ENCODE measurements around the gene SLC36A1.

SLC36A1 gene

GRCh38 chr5:151427258-151427657, 20.1 kb upstream of the SLC36A1 start:
- H3K9me3 ChIP-seq (ENCODE audit: control insufficient read depth in 1 of 2, low read length in 2 of 2): no peaks in the 10 kb centered on the region
- no peaks in the 10 kb centered on the region for H3K36me3 ChIP-seq (ENCODE audit: control insufficient read depth in 1 of 2, insufficient read depth in 2 of 2, low read length in 2 of 2)
- H3K27ac ChIP-seq (ENCODE audit: low read length): no peak overlapping the region
- H3K4me1 ChIP-seq (ENCODE audit: control insufficient read depth in 1 of 2, insufficient read depth in 2 of 2, low read length in 2 of 2): no peaks in the 10 kb centered on the region
- no peaks in the 10 kb centered on the region for H3K27me3 ChIP-seq (ENCODE audit: low read depth, low read length)
- no peak overlapping the region for H3K4me3 ChIP-seq (ENCODE audit: low read depth in 1 of 2, low read length in 2 of 2)

- no peak overlapping the region for H3K4me3 ChIP-seq (ENCODE audit: low read depth in 1 of 2, low read length in 2 of 2)
- H3K27ac ChIP-seq (ENCODE audit: low read length): no peak overlapping the region
- H3K27me3 ChIP-seq (ENCODE audit: low read depth, low read length): no peaks in the 10 kb centered on the region
- peaks cover 0 to 3% of the 10 kb centered on the region in 2 donors for H3K9me3 ChIP-seq (ENCODE audit: control insufficient read depth in 1 of 2, low read length in 2 of 2)
- no peaks in the 10 kb centered on the region for H3K36me3 ChIP-seq (ENCODE audit: control insufficient read depth in 1 of 2, insufficient read depth in 2 of 2, low read length in 2 of 2)
- H3K4me1 ChIP-seq (ENCODE audit: control insufficient read depth in 1 of 2, insufficient read depth in 2 of 2, low read length in 2 of 2): no peaks in the 10 kb centered on the region
Measured at GRCh38 chr5:151430731-151431130, 16.7 kb upstream of the SLC36A1 start.

GRCh38 chr5:151431666-151432065, 15.7 kb upstream of the SLC36A1 start:
- Histone ChIP-seq H3K36me3 (ENCODE audit: control insufficient read depth in 1 of 2, insufficient read depth in 2 of 2, low read length in 2 of 2) (no peaks in the 10 kb centered on the region), H3K27ac (ENCODE audit: low read length) (no peak overlapping the region), H3K27me3 (ENCODE audit: low read depth, low read length) (no peaks in the 10 kb centered on the region), H3K4me1 (ENCODE audit: control insufficient read depth in 1 of 2, insufficient read depth in 2 of 2, low read length in 2 of 2) (no peaks in the 10 kb centered on the region), H3K9me3 (ENCODE audit: control insufficient read depth in 1 of 2, low read length in 2 of 2) (peaks cover 0 to 3% of the 10 kb centered on the region in 2 donors), H3K4me3 (ENCODE audit: low read depth in 1 of 2, low read length in 2 of 2) (no peak overlapping the region)

GRCh38 chr5:151432210-151432609, 15.2 kb upstream of the SLC36A1 start:
- H3K9me3 ChIP-seq (ENCODE audit: control insufficient read depth in 1 of 2, low read length in 2 of 2): peaks cover 0 to 3% of the 10 kb centered on the region in 2 donors
- H3K4me1 ChIP-seq (ENCODE audit: control insufficient read depth in 1 of 2, insufficient read depth in 2 of 2, low read length in 2 of 2): no peaks in the 10 kb centered on the region
- H3K36me3 ChIP-seq (ENCODE audit: control insufficient read depth in 1 of 2, insufficient read depth in 2 of 2, low read length in 2 of 2): no peaks in the 10 kb centered on the region
- no peaks in the 10 kb centered on the region for H3K27me3 ChIP-seq (ENCODE audit: low read depth, low read length)
- no peak overlapping the region for H3K4me3 ChIP-seq (ENCODE audit: low read depth in 1 of 2, low read length in 2 of 2)
- no peak overlapping the region for H3K27ac ChIP-seq (ENCODE audit: low read length)

- peaks cover 0 to 3% of the 10 kb centered on the region in 2 donors for H3K9me3 ChIP-seq (ENCODE audit: control insufficient read depth in 1 of 2, low read length in 2 of 2)
- H3K36me3 ChIP-seq (ENCODE audit: control insufficient read depth in 1 of 2, insufficient read depth in 2 of 2, low read length in 2 of 2): no peaks in the 10 kb centered on the region
- no peak overlapping the region for H3K4me3 ChIP-seq (ENCODE audit: low read depth in 1 of 2, low read length in 2 of 2)
- H3K27ac ChIP-seq (ENCODE audit: low read length): no peak overlapping the region
- H3K27me3 ChIP-seq (ENCODE audit: low read depth, low read length): no peaks in the 10 kb centered on the region
- H3K4me1 ChIP-seq (ENCODE audit: control insufficient read depth in 1 of 2, insufficient read depth in 2 of 2, low read length in 2 of 2): no peaks in the 10 kb centered on the region
Measured at GRCh38 chr5:151434570-151435237, 12.7 kb upstream of the SLC36A1 start.

GRCh38 chr5:151448038-151448985, 909 bp downstream of the SLC36A1 start:
- Histone ChIP-seq H3K27ac (ENCODE audit: low read length) (peak overlapping the region; percentile 75), H3K4me3 (ENCODE audit: low read depth in 1 of 2, low read length in 2 of 2) (peak overlapping the region; percentile 80 to 98), H3K4me1 (ENCODE audit: control insufficient read depth in 1 of 2, insufficient read depth in 2 of 2, low read length in 2 of 2) (peaks cover 8 to 9% of the 10 kb centered on the region in 2 donors), H3K9me3 (ENCODE audit: control insufficient read depth in 1 of 2, low read length in 2 of 2) (no peaks in the 10 kb centered on the region), H3K36me3 (ENCODE audit: control insufficient read depth in 1 of 2, insufficient read depth in 2 of 2, low read length in 2 of 2) (no peaks in the 10 kb centered on the region), H3K27me3 (ENCODE audit: low read depth, low read length) (no peaks in the 10 kb centered on the region)

- no peaks in the 10 kb centered on the region for H3K36me3 ChIP-seq (ENCODE audit: control insufficient read depth in 1 of 2, insufficient read depth in 2 of 2, low read length in 2 of 2)
- H3K27me3 ChIP-seq (ENCODE audit: low read depth, low read length): no peaks in the 10 kb centered on the region
- H3K4me1 ChIP-seq (ENCODE audit: control insufficient read depth in 1 of 2, insufficient read depth in 2 of 2, low read length in 2 of 2): peaks cover 8 to 9% of the 10 kb centered on the region in 2 donors
- no peak overlapping the region for H3K4me3 ChIP-seq (ENCODE audit: low read depth in 1 of 2, low read length in 2 of 2)
- H3K9me3 ChIP-seq (ENCODE audit: control insufficient read depth in 1 of 2, low read length in 2 of 2): no peaks in the 10 kb centered on the region
- H3K27ac ChIP-seq (ENCODE audit: low read length): no peak overlapping the region
Measured at GRCh38 chr5:151449297-151449696, 1.9 kb downstream of the SLC36A1 start.

- Histone ChIP-seq H3K27me3 (ENCODE audit: low read depth, low read length) (no peaks in the 10 kb centered on the region), H3K9me3 (ENCODE audit: control insufficient read depth in 1 of 2, low read length in 2 of 2) (no peaks in the 10 kb centered on the region), H3K4me3 (ENCODE audit: low read depth in 1 of 2, low read length in 2 of 2) (no peak overlapping the region), H3K36me3 (ENCODE audit: control insufficient read depth in 1 of 2, insufficient read depth in 2 of 2, low read length in 2 of 2) (no peaks in the 10 kb centered on the region), H3K27ac (ENCODE audit: low read length) (no peak overlapping the region), H3K4me1 (ENCODE audit: control insufficient read depth in 1 of 2, insufficient read depth in 2 of 2, low read length in 2 of 2) (peaks cover 8 to 9% of the 10 kb centered on the region in 2 donors)
Measured at GRCh38 chr5:151449839-151450238, 2.4 kb downstream of the SLC36A1 start.

GRCh38 chr5:151450605-151451004, 3.2 kb downstream of the SLC36A1 start:
- Histone ChIP-seq H3K4me3 (ENCODE audit: low read depth in 1 of 2, low read length in 2 of 2) (no peak overlapping the region), H3K9me3 (ENCODE audit: control insufficient read depth in 1 of 2, low read length in 2 of 2) (no peaks in the 10 kb centered on the region), H3K27ac (ENCODE audit: low read length) (no peak overlapping the region), H3K4me1 (ENCODE audit: control insufficient read depth in 1 of 2, insufficient read depth in 2 of 2, low read length in 2 of 2) (peaks cover 8 to 9% of the 10 kb centered on the region in 2 donors), H3K36me3 (ENCODE audit: control insufficient read depth in 1 of 2, insufficient read depth in 2 of 2, low read length in 2 of 2) (no peaks in the 10 kb centered on the region), H3K27me3 (ENCODE audit: low read depth, low read length) (no peaks in the 10 kb centered on the region)

- H3K36me3 ChIP-seq (ENCODE audit: control insufficient read depth in 1 of 2, insufficient read depth in 2 of 2, low read length in 2 of 2): no peaks in the 10 kb centered on the region
- no peak overlapping the region for H3K27ac ChIP-seq (ENCODE audit: low read length)
- no peaks in the 10 kb centered on the region for H3K9me3 ChIP-seq (ENCODE audit: control insufficient read depth in 1 of 2, low read length in 2 of 2)
- H3K4me3 ChIP-seq (ENCODE audit: low read depth in 1 of 2, low read length in 2 of 2): no peak overlapping the region
- no peaks in the 10 kb centered on the region for H3K27me3 ChIP-seq (ENCODE audit: low read depth, low read length)
- H3K4me1 ChIP-seq (ENCODE audit: control insufficient read depth in 1 of 2, insufficient read depth in 2 of 2, low read length in 2 of 2): peaks cover 8 to 9% of the 10 kb centered on the region in 2 donors
Measured at GRCh38 chr5:151451626-151452520, 4.5 kb downstream of the SLC36A1 start.

- no peak overlapping the region for H3K27ac ChIP-seq (ENCODE audit: low read length)
- no peaks in the 10 kb centered on the region for H3K27me3 ChIP-seq (ENCODE audit: low read depth, low read length)
- no peaks in the 10 kb centered on the region for H3K9me3 ChIP-seq (ENCODE audit: control insufficient read depth in 1 of 2, low read length in 2 of 2)
- no peak overlapping the region for H3K4me3 ChIP-seq (ENCODE audit: low read depth in 1 of 2, low read length in 2 of 2)
- H3K36me3 ChIP-seq (ENCODE audit: control insufficient read depth in 1 of 2, insufficient read depth in 2 of 2, low read length in 2 of 2): peaks cover 0 to 4% of the 10 kb centered on the region in 2 donors
- H3K4me1 ChIP-seq (ENCODE audit: control insufficient read depth in 1 of 2, insufficient read depth in 2 of 2, low read length in 2 of 2): peaks cover 0 to 3% of the 10 kb centered on the region in 2 donors
Measured at GRCh38 chr5:151454166-151454565, 6.8 kb downstream of the SLC36A1 start.

All from muscle layer of duodenum (tissue), 2 donors.